ENCODE data around the gene PCDH9. TPM values are rescaled to one million over a fixed set of nuclear protein-coding genes. Genes with fewer than 3 reads are reported as not detected.

The PCDH9 gene
- total and polyA plus RNA-seq, 2 experiments from 2014 or later: 0.31 to 0.52 TPM

- no peaks in the 10 kb centered on the region for H3K36me3 Mint-ChIP-seq (ENCODE audit: low read depth)
- DNase-seq (ENCODE audit: low spot score) (no peak), ATAC-seq (no peak)
- H3K4me1 Mint-ChIP-seq: peaks cover 7% of the 10 kb centered on the region; the same call in 2 of the 3 replicates
- H3K36me3 ChIP-seq (ENCODE audit: insufficient read depth): no peaks in the 10 kb centered on the region
- no peak overlapping the region for H2AFZ ChIP-seq
- no peaks in the 10 kb centered on the region for H3K79me2 ChIP-seq (replicated peaks; ENCODE audit: insufficient read depth)
- no peaks in the 10 kb centered on the region for H3K9me3 Mint-ChIP-seq
- H3K27ac ChIP-seq (ENCODE audit: low read depth): no peak overlapping the region
- no peaks in the 10 kb centered on the region for H3K9me2 ChIP-seq (ENCODE audit: insufficient read depth)
- H3F3A ChIP-seq (replicated peaks; ENCODE audit: low read depth): no peaks in the 10 kb centered on the region
- H4K20me1 ChIP-seq (replicated peaks; ENCODE audit: insufficient read depth): no peaks in the 10 kb centered on the region
- H3K27me3 ChIP-seq (ENCODE audit: insufficient read depth): no peaks in the 10 kb centered on the region
- TF ChIP-seq REST (IDR thresholded peaks at IDR 0.05; ENCODE audit: unreplicated experiment): no peak
- no peak for TF ChIP-seq ZNF331 (CRISPR knock-in tag; IDR thresholded peaks at IDR 0.05; ENCODE audit: low read depth)
- no peak for TF ChIP-seq POLR2AphosphoS5 (IDR thresholded peaks at IDR 0.05; ENCODE audit: low read depth)
- H3K4me2 ChIP-seq: no peak overlapping the region
- no peaks in the 10 kb centered on the region for H3K27me3 Mint-ChIP-seq (ENCODE audit: insufficient read depth, low read depth, poor library complexity)
- H3K27ac Mint-ChIP-seq: no peak overlapping the region
- no peaks in the 10 kb centered on the region; the same call in 1 of the 2 replicates for H3K4me1 ChIP-seq (ENCODE audit: insufficient read depth)
- H3K4me3 ChIP-seq: no peak overlapping the region
- no peak overlapping the region for H3K4me3 Mint-ChIP-seq
Measured at GRCh38 chr13:67133476-67133875, 96.7 kb downstream of the PCDH9 start.

- Histone ChIP-seq H3K4me2 (no peak overlapping the region), H3K4me1 (ENCODE audit: insufficient read depth) (no peaks in the 10 kb centered on the region; the same call in none of the 2 replicates), H3K9me2 (ENCODE audit: insufficient read depth) (no peaks in the 10 kb centered on the region), H3K4me3 (no peak overlapping the region), H4K20me1 (replicated peaks; ENCODE audit: insufficient read depth) (no peaks in the 10 kb centered on the region), H3K27me3 (ENCODE audit: insufficient read depth) (no peaks in the 10 kb centered on the region), H3K27ac (ENCODE audit: low read depth) (no peak overlapping the region), H3K36me3 (ENCODE audit: insufficient read depth) (no peaks in the 10 kb centered on the region), H3K79me2 (replicated peaks; ENCODE audit: insufficient read depth) (no peaks in the 10 kb centered on the region), H3F3A (replicated peaks; ENCODE audit: low read depth) (no peaks in the 10 kb centered on the region), H2AFZ (no peak overlapping the region)
- no peak for ATAC-seq
- no peaks in the 10 kb centered on the region for H3K27me3 Mint-ChIP-seq (ENCODE audit: insufficient read depth, low read depth, poor library complexity)
- H3K4me3 Mint-ChIP-seq: no peak overlapping the region
- DNase-seq (ENCODE audit: low spot score): no peak
- H3K27ac Mint-ChIP-seq: no peak overlapping the region
- H3K4me1 Mint-ChIP-seq: peaks cover 14% of the 10 kb centered on the region
- no peaks in the 10 kb centered on the region for H3K9me3 Mint-ChIP-seq
- H3K36me3 Mint-ChIP-seq (ENCODE audit: low read depth): no peaks in the 10 kb centered on the region
- TF ChIP-seq EZH2phosphoT487 (IDR thresholded peaks at IDR 0.05; ENCODE audit: unreplicated experiment) (no peak), POLR2AphosphoS5 (IDR thresholded peaks at IDR 0.05; ENCODE audit: low read depth) (no peak), JUNB (IDR thresholded peaks at IDR 0.05; ENCODE audit: unreplicated experiment) (no peak), EZH2 (IDR thresholded peaks at IDR 0.05; ENCODE audit: low read depth, unreplicated experiment) (no peak), NANOG (IDR thresholded peaks at IDR 0.05; ENCODE audit: borderline replicate concordance) (no peak), CREB1 (CRISPR knock-in tag; IDR thresholded peaks at IDR 0.05; ENCODE audit: low read depth) (no peak), ZNF331 (CRISPR knock-in tag; IDR thresholded peaks at IDR 0.05; ENCODE audit: low read depth) (no peak), STAT1 (IDR thresholded peaks at IDR 0.05; ENCODE audit: unreplicated experiment) (no peak), REST (IDR thresholded peaks at IDR 0.05; ENCODE audit: unreplicated experiment) (no peak)
Measured at GRCh38 chr13:67131393-67131792, 98.7 kb downstream of the PCDH9 start.

Measured in GM23338 (cell line).